Brain microvascular endothelial cell (primary cell): ENCODE measurements around the gene MSI2.

Experiments used
- DNase-seq: peaks from one replicate; pipeline ENCODE4 v3.0.0-alpha.2; 2020
- H3K27ac ChIP-seq: fragments of 250-450 bp; sonication (Bioruptor Pico); 2 replicates; pipeline ENCODE4 v1.5.1; 2020; ENCODE audit warnings: mild to moderate bottlenecking, moderate library complexity
- H3K27me3 ChIP-seq: fragments of 250-450 bp; sonication (Bioruptor Pico); replicated peaks from 2 replicates; pipeline ENCODE4 v1.5.1; 2020; ENCODE audit warnings: mild to moderate bottlenecking
- H3K36me3 ChIP-seq: fragments of 250-450 bp; sonication (Bioruptor Pico); replicated peaks from 2 replicates; pipeline ENCODE4 v1.5.1; 2020; ENCODE audit warnings: mild to moderate bottlenecking
- H3K4me3 ChIP-seq: 2 replicates; pipeline ENCODE4 v1.5.1; 2011; ENCODE audit warnings: low read depth, mild to moderate bottlenecking, control low read depth, low read length, moderate library complexity
- CTCF ChIP-seq: IDR thresholded peaks from 2 replicates; pipeline ENCODE4 v1.5.1; 2011; ENCODE audit warnings: low read depth, mild to moderate bottlenecking, moderate library complexity, low read length, control low read depth, inconsistent platforms; ENCODE audit errors: missing control alignments
- in situ Hi-C: cut with HindIII; loops from 2 replicates; pipeline ENCODE4 v1.10.0; 2017; ENCODE audit warnings: low sequenced_read_pairs, low pct_ligation_motif_present

Gene MSI2

GRCh38 chr17:57366558-57367351, 110.4 kb downstream of the MSI2 start:
- TF ChIP-seq CTCF = no peak
- in situ Hi-C loops = no loop called here
- Histone ChIP-seq H3K4me3 (no peak overlapping the region), H3K27ac (no peak overlapping the region), H3K36me3 (no peaks in the 10 kb centered on the region), H3K27me3 (no peaks in the 10 kb centered on the region)
- no peak for DNase-seq

GRCh38 chr17:57368637-57369336, 112.5 kb downstream of the MSI2 start:
- H3K36me3 ChIP-seq = no peaks in the 10 kb centered on the region
- in situ Hi-C loops = no loop called here
- no peaks in the 10 kb centered on the region for H3K27me3 ChIP-seq
- H3K27ac ChIP-seq = no peak overlapping the region
- H3K4me3 ChIP-seq = no peak overlapping the region
- no peak for TF ChIP-seq CTCF
- DNase-seq = no peak

GRCh38 chr17:57369509-57369945, 113.2 kb downstream of the MSI2 start:
- no peak for DNase-seq
- in situ Hi-C loops = no loop called here
- TF ChIP-seq CTCF = no peak
- no peak overlapping the region for H3K4me3 ChIP-seq
- peak overlapping the region; percentile 37 for H3K27ac ChIP-seq
- no peaks in the 10 kb centered on the region for H3K36me3 ChIP-seq
- H3K27me3 ChIP-seq = no peaks in the 10 kb centered on the region

- H3K4me3 ChIP-seq = no peak overlapping the region
- H3K36me3 ChIP-seq = no peaks in the 10 kb centered on the region
- in situ Hi-C loops = no loop called here
- H3K27ac ChIP-seq = peak overlapping the region; percentile 37
- no peak for TF ChIP-seq CTCF
- no peaks in the 10 kb centered on the region for H3K27me3 ChIP-seq
- peak; percentile 54 for DNase-seq
Observed at GRCh38 chr17:57370037-57370581, 113.8 kb downstream of the MSI2 start.

GRCh38 chr17:57370619-57371018, 114.3 kb downstream of the MSI2 start:
- in situ Hi-C loops = no loop called here
- no peak for TF ChIP-seq CTCF

More at GRCh38 chr17:57370619-57371018, 114.3 kb downstream of the MSI2 start:
- H3K27me3 ChIP-seq = no peaks in the 10 kb centered on the region
- H3K27ac ChIP-seq = peak overlapping the region; percentile 37
- H3K4me3 ChIP-seq = no peak overlapping the region
- DNase-seq = no peak
- H3K36me3 ChIP-seq = no peaks in the 10 kb centered on the region
